Measurements from ENCODE around the gene ARHGAP26. TPM values are rescaled to one million over a fixed set of nuclear protein-coding genes. Genes with fewer than 3 reads are reported as not detected.

The ARHGAP26 gene
- total RNA-seq, 1 donor from 2014 or later: 8.6 TPM

DNA sequence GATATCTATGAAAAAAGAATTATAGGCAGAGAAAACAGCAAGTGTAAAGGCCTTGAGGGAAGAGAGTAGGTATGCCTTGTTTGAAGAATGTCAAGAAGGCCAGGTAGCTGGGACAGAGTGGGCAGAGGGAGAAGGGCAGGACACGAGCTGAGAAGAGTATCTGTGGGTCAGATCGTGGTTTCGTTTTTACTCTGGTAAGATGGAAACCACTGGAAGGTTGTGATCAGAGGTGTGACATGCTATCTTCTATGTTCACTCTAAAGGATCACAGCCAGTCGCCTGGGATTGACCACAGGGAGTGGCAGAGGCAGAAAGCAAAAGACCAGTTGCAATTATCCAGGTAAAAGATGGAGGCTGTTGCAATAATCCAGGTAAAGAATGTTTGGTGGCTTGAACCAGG, 12.6 kb upstream of the ARHGAP26 start:
- Histone ChIP-seq H3K27me3 (ENCODE audit: control insufficient read depth, insufficient read depth, low read length) (no peaks in the 10 kb centered on the region), H3K36me3 (ENCODE audit: control insufficient read depth, insufficient read depth, low read length) (no peaks in the 10 kb centered on the region), H3K4me3 (ENCODE audit: low read depth, low read length) (no peak overlapping the region)
- TF ChIP-seq, protein P1, sequence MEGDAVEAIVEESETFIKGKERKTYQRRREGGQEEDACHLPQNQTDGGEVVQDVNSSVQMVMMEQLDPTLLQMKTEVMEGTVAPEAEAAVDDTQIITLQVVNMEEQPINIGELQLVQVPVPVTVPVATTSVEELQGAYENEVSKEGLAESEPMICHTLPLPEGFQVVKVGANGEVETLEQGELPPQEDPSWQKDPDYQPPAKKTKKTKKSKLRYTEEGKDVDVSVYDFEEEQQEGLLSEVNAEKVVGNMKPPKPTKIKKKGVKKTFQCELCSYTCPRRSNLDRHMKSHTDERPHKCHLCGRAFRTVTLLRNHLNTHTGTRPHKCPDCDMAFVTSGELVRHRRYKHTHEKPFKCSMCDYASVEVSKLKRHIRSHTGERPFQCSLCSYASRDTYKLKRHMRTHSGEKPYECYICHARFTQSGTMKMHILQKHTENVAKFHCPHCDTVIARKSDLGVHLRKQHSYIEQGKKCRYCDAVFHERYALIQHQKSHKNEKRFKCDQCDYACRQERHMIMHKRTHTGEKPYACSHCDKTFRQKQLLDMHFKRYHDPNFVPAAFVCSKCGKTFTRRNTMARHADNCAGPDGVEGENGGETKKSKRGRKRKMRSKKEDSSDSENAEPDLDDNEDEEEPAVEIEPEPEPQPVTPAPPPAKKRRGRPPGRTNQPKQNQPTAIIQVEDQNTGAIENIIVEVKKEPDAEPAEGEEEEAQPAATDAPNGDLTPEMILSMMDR (IDR thresholded peaks at IDR 0.05; ENCODE audit: insufficient read depth, low read length, poor library complexity, severe bottlenecking): no peak
- no peak for DNase-seq (ENCODE audit: low read depth)

DNA sequence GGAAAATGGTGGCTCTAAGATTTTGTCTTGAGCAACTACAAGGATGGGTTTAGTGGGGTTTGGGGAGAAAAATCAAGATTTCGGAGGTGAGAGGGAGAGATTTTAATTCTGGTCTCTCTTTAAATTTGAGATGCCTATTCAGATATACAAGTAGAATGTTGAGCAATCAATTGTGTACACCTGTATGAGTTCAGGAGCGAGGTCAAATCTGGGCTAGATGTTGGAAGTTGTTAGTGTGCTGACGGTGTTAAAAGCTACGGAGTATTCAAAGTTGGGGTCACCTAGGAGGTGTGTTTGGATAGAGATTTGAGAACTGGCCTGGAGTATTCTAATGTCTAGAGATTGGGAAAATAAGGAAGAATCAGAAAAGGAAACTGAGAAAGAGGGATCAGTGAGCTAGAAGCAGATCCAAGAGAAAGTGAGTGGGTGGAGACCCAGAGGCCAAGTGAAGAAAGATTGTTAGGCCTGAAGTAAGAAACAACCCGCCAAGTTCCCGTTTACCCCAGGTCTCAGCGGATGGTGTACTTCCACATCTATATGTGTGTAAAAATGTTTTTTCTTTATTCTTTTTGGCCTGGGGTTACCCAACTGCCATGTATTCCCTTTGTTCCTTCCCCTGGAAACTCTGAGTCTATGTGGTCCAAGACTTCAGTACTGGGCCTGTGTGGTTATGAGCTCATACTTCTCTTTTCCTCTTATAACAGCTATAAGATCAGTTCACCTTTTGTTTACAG, 11.9 kb upstream of the ARHGAP26 start:
- DNase-seq (ENCODE audit: low read depth): no peak
- Histone ChIP-seq H3K27me3 (ENCODE audit: control insufficient read depth, insufficient read depth, low read length) (no peaks in the 10 kb centered on the region), H3K4me3 (ENCODE audit: low read depth, low read length) (no peak overlapping the region), H3K36me3 (ENCODE audit: control insufficient read depth, insufficient read depth, low read length) (no peaks in the 10 kb centered on the region)
- TF ChIP-seq, protein P1 (IDR thresholded peaks at IDR 0.05; ENCODE audit: insufficient read depth, low read length, poor library complexity, severe bottlenecking): no peak

DNA sequence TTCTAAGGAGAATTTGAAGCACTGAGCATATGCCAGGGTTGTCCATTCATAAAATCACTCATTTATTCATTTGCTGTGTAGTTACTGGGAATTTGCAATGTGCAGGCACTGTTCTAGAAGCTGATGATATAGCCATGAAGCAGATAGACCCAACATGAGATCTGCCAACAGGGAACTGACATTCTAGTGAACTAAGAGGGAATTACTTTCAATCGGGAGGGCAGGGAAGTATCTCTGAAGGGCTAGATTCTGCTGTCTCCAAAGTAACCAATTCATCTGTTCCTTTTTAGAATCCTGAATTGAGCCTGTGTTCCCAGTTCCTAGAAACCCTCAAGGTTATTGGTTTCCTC, 11.4 kb upstream of the ARHGAP26 start:
- TF ChIP-seq, protein P1 (IDR thresholded peaks at IDR 0.05; ENCODE audit: insufficient read depth, low read length, poor library complexity, severe bottlenecking): no peak
- Histone ChIP-seq H3K27me3 (ENCODE audit: control insufficient read depth, insufficient read depth, low read length) (no peaks in the 10 kb centered on the region), H3K4me3 (ENCODE audit: low read depth, low read length) (no peak overlapping the region), H3K36me3 (ENCODE audit: control insufficient read depth, insufficient read depth, low read length) (no peaks in the 10 kb centered on the region)
- no peak for DNase-seq (ENCODE audit: low read depth)

DNA sequence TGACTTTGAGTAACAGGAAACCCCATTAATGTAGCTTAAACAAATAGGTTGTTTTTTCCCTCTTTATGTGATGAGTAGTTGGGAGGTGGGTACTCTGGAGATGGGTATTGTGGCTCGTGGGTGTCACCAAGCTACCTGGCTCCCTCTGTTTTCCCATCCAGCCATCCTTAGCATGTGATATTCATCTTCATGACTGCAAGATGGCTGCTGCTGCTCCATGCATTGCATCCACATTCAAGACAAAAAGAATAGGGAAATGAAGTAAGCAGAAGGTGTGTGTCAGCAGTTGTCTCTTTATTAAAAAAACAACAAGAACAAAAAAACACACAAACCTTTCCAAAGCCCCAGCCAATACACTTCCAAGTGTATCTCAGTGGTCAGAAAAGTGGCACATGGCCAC, 6.5 kb upstream of the ARHGAP26 start:
- no peak overlapping the region for H3K4me3 ChIP-seq (ENCODE audit: low read depth, low read length)
- H3K27me3 ChIP-seq (ENCODE audit: control insufficient read depth, insufficient read depth, low read length): no peaks in the 10 kb centered on the region
- DNase-seq (ENCODE audit: low read depth): no peak
- H3K36me3 ChIP-seq (ENCODE audit: control insufficient read depth, insufficient read depth, low read length): no peaks in the 10 kb centered on the region
- TF ChIP-seq, protein P1 (IDR thresholded peaks at IDR 0.05; ENCODE audit: insufficient read depth, low read length, poor library complexity, severe bottlenecking): no peak

DNA sequence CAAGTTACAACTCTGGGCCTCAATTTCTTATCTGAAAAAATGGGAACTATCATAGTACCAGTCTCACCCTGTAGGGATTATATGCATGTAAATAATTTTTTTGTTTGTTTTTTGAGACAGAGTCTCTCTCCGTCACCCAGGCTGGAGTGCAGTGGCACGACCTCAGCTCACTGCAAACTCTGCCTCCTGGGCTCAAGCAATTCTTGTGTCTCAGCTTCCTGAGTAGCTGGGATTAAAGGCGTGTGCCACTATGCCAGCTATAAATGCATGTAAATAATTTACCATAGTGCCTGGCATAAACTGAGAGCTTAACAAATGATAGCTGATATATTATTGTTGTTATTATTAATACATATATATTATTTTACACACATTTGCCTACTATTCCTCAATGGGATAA, 3.0 kb upstream of the ARHGAP26 start:
- Histone ChIP-seq H3K27me3 (ENCODE audit: control insufficient read depth, insufficient read depth, low read length) (no peaks in the 10 kb centered on the region), H3K36me3 (ENCODE audit: control insufficient read depth, insufficient read depth, low read length) (no peaks in the 10 kb centered on the region), H3K4me3 (ENCODE audit: low read depth, low read length) (no peak overlapping the region)
- TF ChIP-seq, protein P1 (IDR thresholded peaks at IDR 0.05; ENCODE audit: insufficient read depth, low read length, poor library complexity, severe bottlenecking): no peak
- no peak for DNase-seq (ENCODE audit: low read depth)

DNA sequence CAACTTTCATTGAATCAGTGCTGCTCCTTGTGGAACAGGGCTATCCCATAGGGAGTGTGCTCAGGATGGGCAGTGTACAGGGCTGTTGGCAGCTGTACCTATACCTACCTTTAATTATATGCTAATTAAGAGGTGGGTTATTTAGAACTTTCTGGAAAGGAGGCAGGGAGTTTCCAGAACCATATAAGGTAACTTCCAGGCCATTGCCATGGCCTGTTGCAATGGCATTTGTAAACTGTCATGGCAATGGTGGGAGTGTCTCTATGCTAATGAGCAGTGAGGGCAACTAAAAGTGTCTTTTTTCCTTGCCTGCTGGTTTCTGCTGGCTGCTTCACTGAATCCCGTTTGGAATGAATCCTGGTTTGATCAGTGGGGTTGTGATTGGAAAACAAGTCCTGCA, 2.3 kb upstream of the ARHGAP26 start:
- no peaks in the 10 kb centered on the region for H3K36me3 ChIP-seq (ENCODE audit: control insufficient read depth, insufficient read depth, low read length)
- H3K4me3 ChIP-seq (ENCODE audit: low read depth, low read length): no peak overlapping the region
- H3K27me3 ChIP-seq (ENCODE audit: control insufficient read depth, insufficient read depth, low read length): no peaks in the 10 kb centered on the region
- DNase-seq (ENCODE audit: low read depth): no peak
- TF ChIP-seq, protein P1 (IDR thresholded peaks at IDR 0.05; ENCODE audit: insufficient read depth, low read length, poor library complexity, severe bottlenecking): no peak
